ENCODE measurements around the gene GPANK1.

Gene GPANK1

DNA sequence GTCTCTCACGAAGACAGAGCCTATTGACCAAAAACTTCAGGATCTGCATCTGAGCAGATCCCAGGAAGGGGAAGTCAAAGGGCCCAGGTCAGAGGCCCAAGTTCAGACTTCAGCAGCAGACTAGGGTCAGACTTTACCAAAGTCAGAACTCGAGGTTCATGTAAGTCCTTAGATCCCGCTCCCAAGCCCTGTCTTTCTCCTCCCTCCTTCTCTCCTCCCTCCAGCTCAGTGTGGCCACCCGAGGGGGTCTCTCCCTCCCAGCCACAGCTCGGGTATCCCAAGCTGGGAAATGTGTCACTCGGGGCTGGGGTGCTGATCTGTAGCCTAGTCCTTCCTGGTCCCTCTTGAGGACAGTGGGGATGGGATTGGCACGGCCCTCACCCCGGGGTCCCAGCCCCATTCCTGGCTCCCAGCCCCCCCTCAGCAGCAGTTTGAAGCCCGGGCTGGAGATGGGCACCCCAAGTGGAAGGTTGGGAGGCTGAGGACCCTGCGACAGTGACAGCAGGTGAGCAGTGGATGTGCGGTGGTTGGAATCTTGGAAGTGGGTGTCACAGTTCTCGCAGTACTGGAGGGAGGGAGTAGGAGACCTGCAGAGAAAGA is 2.6 kb downstream of the GPANK1 start:
- no peak for DNase-seq (ENCODE audit: low read depth)

DNA sequence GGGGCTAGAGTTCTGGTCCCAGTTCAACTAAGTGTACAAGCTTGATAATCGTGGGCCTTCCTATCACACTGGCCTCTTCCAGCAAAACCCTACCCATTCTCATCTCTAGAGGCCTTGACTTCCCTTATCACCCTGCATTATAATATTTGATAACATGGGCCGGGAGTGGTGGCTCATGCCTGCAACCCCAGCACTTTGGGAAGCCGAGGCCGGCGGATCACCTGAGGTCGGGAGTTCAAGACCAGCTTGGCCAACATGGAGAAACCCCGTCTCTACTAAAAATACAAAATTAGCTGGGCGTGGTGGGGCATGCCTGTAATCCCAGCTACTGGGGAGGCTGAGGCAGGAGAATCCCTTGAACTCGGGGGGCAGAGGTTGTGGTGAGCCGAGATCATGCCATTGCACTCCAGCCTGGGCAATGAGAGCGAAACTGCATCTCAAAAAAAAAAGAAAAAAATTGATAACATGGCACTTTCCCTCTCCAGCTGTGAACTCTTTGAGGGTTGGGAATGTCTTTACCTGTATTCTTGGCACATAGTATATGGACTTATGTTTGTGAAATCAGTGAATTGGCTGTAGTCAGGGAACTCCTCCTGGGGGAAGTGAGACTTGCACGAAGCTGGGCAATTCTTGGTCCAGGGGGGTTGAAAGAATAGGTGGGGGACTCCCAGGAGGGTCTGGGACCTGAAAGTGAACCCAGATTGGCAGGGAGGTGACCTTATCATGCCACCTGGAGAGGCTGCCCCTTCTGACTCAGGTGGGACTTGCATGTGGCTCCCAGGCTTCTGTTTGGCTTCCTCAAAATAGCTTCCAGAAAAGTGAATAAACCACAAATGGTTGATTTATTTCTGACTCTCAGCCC is 3.3 kb downstream of the GPANK1 start:
- DNase-seq (ENCODE audit: low read depth) = no peak

DNA sequence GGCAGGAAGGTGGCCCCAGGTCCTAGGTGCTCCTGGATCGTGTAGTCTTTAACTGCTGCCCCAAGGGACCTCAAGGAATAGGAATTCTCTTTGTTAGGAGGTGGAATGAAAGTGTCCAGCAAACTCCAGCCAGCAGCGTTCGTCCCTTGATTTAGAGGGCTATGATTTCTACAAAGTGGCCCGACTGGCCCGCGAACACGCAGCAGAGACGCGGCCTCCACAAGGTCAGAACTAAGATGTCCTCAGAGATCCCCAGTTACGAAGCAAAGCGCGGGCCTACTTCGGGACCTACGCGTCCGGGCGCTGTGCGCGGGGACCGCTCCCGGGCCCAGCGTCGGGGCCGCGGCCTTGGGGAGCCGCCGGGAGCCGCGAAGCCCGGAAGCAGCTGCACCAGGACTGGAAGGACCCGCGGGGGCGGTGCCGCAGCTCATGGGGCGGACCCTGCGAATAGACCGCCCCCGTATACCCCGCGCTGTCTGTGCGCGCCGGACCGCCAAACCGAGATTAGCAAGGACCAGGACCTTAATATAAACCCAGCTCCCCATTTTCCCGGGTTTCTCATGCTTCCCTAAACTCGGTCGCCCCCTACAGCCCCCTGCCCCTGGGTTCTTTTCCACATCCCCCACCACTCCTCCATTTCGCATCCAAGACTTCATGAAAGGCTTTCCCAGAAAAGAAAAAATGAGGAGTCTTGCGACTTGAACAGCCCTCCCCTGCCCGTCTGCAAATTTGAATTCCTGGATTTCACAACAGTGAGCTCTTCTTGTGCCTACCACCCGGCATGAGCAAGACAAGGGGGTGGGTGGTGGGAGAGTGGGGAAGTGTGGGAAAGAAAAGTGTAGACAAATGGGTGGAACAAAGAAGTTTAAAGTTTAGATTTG is 4.2 kb downstream of the GPANK1 start, which contains the start of gene C6orf47:
TSS of gene C6orf47 (minus strand) at position 398 of the 881 bp plus-strand sequence. CDS start 831 bp downstream, outside the sequence.
- peak; percentile 59 for DNase-seq (ENCODE audit: low read depth)

- DNase-seq (ENCODE audit: low read depth) = no peak
Measured at GRCh38 chr6:31659649-31660380, 5.0 kb downstream of the GPANK1 start.

GRCh38 chr6:31658983-31659648 is 5.7 kb downstream of the GPANK1 start:
- DNase-seq (ENCODE audit: low read depth) = no peak

GRCh38 chr6:31658158-31658688 is 6.6 kb downstream of the GPANK1 start:
- DNase-seq (ENCODE audit: low read depth) = no peak

GRCh38 chr6:31657406-31658157 is 7.2 kb downstream of the GPANK1 start:
- DNase-seq (ENCODE audit: low read depth) = no peak

DNA sequence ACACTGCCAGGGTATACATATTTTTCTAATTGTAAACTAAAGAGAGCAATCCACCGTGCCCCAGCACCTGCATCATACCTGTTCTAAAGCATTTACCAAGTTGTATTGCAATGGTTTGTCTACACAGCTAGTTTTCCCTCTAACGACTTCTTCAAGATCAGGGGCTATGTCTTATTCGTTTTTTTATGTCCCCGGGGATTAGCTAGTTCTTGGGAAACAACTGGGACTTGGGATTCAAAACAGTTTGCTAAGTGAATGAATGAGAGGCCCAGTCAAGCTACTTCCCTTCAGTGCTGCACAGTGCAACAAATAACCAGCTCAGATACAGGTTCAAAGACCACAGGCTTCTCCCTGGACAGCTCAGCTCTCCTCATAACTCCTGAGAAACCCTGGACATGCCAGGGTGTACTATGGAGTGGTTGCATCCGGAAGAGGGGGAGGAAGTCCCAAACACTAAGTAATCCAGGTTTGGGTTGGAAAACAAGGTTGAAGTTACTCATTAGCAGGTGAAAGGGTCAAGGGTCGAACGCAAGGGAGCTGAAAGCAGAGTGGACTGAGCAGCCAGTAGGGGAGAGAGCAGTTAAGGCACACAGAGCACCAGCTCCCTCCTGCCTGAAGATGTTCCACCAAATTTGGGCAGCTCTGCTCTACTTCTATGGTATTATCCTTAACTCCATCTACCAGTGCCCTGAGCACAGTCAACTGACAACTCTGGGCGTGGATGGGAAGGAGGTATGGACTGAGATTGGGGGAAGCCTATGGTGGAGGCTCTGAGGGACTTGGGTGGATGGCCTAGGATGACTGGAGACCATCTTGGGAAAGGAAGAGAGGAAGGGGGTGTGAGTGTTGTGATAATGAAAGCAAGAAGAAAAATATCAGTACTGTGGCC is 9.2 kb downstream of the GPANK1 start, which contains the start of gene APOM:
TSS of gene APOM (plus strand) at position 546 of the 889 bp plus-strand sequence. CDS start at position 619, 73 bp downstream.
- DNase-seq (ENCODE audit: low read depth) = no peak

DNA sequence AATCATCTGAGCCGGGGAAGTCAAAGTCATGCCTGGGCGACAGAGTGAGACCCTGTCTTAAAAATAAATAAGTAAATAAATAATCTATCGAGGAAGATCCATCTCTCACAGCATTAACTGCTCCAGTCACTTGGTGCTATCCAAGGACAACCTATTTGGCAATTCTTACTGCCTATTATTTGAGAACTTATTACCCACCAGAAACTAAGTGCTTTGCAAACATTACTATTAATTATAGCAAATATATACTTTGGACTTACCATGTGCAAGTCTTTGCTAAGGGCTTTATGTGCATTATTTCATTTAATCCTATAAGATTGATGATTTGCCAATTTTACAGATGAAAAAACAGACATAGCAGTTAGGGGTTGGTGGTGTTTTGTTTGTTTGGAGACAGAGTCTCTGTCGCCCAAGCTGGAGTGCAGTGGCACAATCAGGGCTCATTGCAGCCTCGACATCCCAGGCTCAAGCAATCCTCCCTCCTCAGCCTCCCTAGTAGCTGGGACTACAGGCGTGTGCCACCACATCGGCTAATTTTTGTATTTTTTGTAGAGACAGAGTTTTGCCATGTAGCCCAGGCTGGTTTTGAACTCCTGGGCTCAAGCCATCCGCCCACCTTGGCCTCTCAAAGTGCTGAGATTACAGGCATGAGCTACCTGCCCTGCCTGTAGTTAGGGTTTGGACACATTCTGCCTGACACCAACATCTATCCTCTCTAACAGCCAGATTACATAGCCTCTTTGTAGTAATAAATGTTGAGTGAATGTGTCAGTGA is 10.0 kb downstream of the GPANK1 start:
- no peak for DNase-seq (ENCODE audit: low read depth)

- DNase-seq (ENCODE audit: low read depth) = peak; percentile 85
Measured at GRCh38 chr6:31652925-31653724, 11.7 kb downstream of the GPANK1 start.

- peak; percentile 54 for DNase-seq (ENCODE audit: low read depth)
Measured at GRCh38 chr6:31651602-31652191, 13.1 kb downstream of the GPANK1 start.

DNA sequence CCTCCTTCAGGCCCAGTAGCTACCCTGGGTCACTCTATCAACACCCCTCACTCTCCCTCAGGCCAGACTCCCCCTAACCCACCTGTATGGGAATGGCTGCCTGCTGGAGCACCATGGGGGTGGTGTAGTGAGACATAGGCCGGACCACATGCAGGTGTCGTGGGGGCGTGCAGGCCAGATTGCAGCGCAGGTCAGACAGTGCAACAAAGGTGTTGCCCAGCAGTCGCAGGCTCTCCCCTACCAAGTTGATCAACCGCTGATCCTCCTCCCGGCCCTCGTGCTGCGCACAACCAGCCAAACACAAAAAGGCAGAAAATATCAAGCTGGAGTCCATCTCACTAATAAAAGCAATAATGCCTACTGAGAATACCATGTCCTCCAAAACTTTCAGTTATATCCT is 19.5 kb downstream of the GPANK1 start:
- DNase-seq (ENCODE audit: low read depth) = no peak

- DNase-seq (ENCODE audit: low read depth) = no peak
Measured at GRCh38 chr6:31643818-31644454, 20.9 kb downstream of the GPANK1 start.

DNA sequence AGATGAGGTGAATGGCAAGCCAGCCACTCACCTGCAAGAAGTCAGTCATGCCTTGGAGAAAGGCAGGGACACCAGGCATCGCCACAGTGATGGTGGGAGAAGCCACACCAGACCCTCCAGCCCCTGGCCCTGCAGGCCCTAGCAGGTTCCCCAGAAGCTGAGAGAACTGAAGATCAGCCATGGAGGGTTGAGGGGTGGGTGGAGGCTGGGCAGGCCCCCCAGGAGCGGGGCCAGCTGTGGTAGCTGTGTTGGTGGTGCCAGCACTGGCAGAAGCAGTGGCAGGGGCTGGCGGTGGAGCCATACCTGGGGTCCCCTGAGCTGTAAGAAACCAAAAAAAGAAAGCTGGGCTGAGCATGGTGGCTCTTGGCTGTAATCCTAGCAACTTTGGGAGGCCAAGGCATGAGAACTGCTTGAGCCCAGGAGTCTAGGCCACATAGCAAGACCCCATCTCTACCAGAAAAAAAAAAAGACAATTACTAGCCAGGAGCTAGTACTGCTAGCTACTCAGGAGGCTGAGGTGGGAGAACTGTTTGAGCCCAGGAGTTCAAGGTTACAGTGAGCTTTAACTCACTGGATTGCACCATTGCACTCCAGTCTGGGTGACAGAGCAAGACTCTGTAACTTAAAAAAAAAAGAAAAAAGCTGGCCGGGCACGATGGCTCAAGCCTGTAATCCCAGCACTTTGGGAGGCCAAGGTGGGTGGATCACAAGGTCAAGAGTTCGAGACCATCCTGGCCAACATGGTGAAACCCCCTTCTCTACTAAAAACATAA is 21.8 kb downstream of the GPANK1 start:
- no peak for DNase-seq (ENCODE audit: low read depth)

- DNase-seq (ENCODE audit: low read depth) = no peak
Measured at GRCh38 chr6:31641370-31641769, 23.4 kb downstream of the GPANK1 start.

DNA sequence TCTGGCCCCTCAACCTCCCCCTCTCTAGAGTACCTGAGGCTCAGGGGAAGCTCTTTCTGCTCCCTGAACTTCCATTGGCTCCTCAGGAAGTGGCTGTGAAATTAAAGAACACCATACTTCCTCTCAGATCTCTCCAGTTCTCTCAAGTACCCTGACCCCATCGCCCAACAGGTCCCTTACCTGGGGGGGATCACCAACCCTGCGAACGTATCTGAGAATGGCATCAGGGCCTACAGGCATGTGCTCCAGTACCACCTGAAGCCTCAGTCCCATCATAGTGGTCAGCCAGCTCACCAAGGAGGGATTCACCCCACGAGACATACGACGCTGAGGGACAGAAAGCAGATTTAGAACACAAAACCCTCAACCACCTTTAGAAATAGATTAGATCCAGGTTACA is 24.2 kb downstream of the GPANK1 start:
- DNase-seq (ENCODE audit: low read depth) = no peak
